K562 (cell line): ENCODE data around the gene PARD3B. TPM values are rescaled to one million over a fixed set of nuclear protein-coding genes. Genes with fewer than 3 reads are reported as not detected.

Experiments used
- ATAC-seq: fragments of 200-7000 bp; cut with Tn5 transposase; 3 replicates; pipeline ENCODE4 v1.9.1; 2020; ENCODE audit warnings: moderate library complexity
- BruUV-seq: library from RNA; stranded (reverse); fragments of 400-500 nt; replicated peaks from 2 replicates; lab custom pipeline; 2021; lab: Mats Ljungman, UMichigan
- CTCF ChIA-PET: fragments of 300-600 bp; formaldehyde crosslinking; extraction: SDS; loops from one replicate; lab custom pipeline; 2021; ENCODE audit warnings: low intra/inter-chr PET ratio; lab: Yijun Ruan, JAX
- POLR2A ChIA-PET: fragments of 300-600, 350-650 bp; sonication (Branson Sonifier 250); formaldehyde crosslinking; extraction: SDS; loops from one replicate; lab custom pipeline; 2021; ENCODE audit warnings: antibody characterized with exemption, inconsistent platforms; lab: Yijun Ruan, JAX
- DNase-seq, 4 experiments: peaks; one replicate each; pipeline versions ENCODE4 v3.0.0 to v3.0.0-alpha.2; 2011 to 2018; ENCODE audit warnings: low spot score in 3 of 4, mixed read lengths in 3 of 4; ENCODE audit errors: extremely low read depth in 1 of 4
- FAIRE-seq: peaks from 2 replicates; lab custom pipeline; 2011; peaks lifted over from hg19 to GRCh38; lab: Jason Lieb, UNC
- H2AFZ ChIP-seq: 2 replicates; pipeline ENCODE4 v1.6.0; 2011; ENCODE audit warnings: low read depth, low read length, control low read depth, inconsistent platforms
- H3K27ac ChIP-seq: fragments of 200-600 bp; 3 replicates; pipeline ENCODE4 v1.8.0; 2011; ENCODE audit warnings: low read depth, mild to moderate bottlenecking, control low read depth, inconsistent platforms, low read length, moderate library complexity, mixed read lengths; ENCODE audit errors: extremely low read depth
- H3K27me3 ChIP-seq, 2 experiments: fragments of 300-600 bp in 1 of 2; 2 replicates in 1 of 2; 3 replicates in 1 of 2; pipeline versions ENCODE4 v1.6.0 to v1.8.0; 2011; ENCODE audit warnings: inconsistent platforms in 2 of 2, low read length in 2 of 2, mild to moderate bottlenecking in 1 of 2, mixed read lengths in 1 of 2, moderate library complexity in 1 of 2; ENCODE audit not compliant: control insufficient read depth in 2 of 2, insufficient read depth in 2 of 2
- H3K36me3 ChIP-seq: fragments of 300-600 bp; 3 replicates; pipeline ENCODE4 v1.8.0; 2011; ENCODE audit warnings: mild to moderate bottlenecking, low read length, inconsistent platforms; ENCODE audit not compliant: control insufficient read depth, insufficient read depth
- H3K4me1 ChIP-seq, 2 experiments: fragments of 200-600 bp in 1 of 2; replicated peaks in 1 of 2; 2 replicates in 1 of 2; 3 replicates in 1 of 2; pipeline versions ENCODE4 v1.5.1 to v1.8.0; 2011; ENCODE audit warnings: inconsistent platforms in 2 of 2, low read length in 2 of 2, mild to moderate bottlenecking in 1 of 2, mixed read lengths in 1 of 2, moderate library complexity in 1 of 2; ENCODE audit not compliant: control insufficient read depth in 2 of 2, insufficient read depth in 2 of 2
- H3K4me2 ChIP-seq: 2 replicates; pipeline ENCODE4 v1.6.1; 2011; ENCODE audit warnings: low read length, control low read depth, inconsistent platforms, mixed read lengths; ENCODE audit not compliant: insufficient read depth
- H3K4me3 ChIP-seq: fragments of 200-600 bp; sonication (generic), shearing (Covaris generic); 2 replicates; pipeline ENCODE4 v1.5.1; 2016; ENCODE audit warnings: control low read depth, inconsistent platforms
- H3K79me2 ChIP-seq: fragments of 200-600 bp; 3 replicates; pipeline ENCODE4 v1.8.0; 2011; ENCODE audit warnings: low read length, inconsistent platforms; ENCODE audit not compliant: control insufficient read depth, insufficient read depth
- H3K9ac ChIP-seq, 2 experiments: 2 replicates each; pipeline versions ENCODE4 v1.6.0 to v1.6.1; 2011; ENCODE audit warnings: low read depth in 2 of 2, low read length in 2 of 2, control low read depth in 1 of 2, inconsistent platforms in 1 of 2, mild to moderate bottlenecking in 1 of 2, mixed read lengths in 1 of 2; ENCODE audit not compliant: insufficient read depth in 1 of 2
- H3K9me1 ChIP-seq: one replicate; pipeline ENCODE4 v1.6.0; 2011; ENCODE audit warnings: inconsistent platforms, mild to moderate bottlenecking, low read length, moderate library complexity; ENCODE audit not compliant: control insufficient read depth, insufficient read depth
- H3K9me3 ChIP-seq: replicated peaks from 2 replicates; pipeline ENCODE4 v1.5.1; 2011; ENCODE audit warnings: low read depth, low read length, inconsistent platforms; ENCODE audit not compliant: control insufficient read depth, insufficient read depth
- H4K20me1 ChIP-seq: replicated peaks from 2 replicates; pipeline ENCODE4 v1.6.1; 2011; ENCODE audit warnings: low read length, inconsistent platforms, mixed read lengths; ENCODE audit not compliant: control insufficient read depth, insufficient read depth
- CTBP1 ChIP-seq: fragments of 450-650 bp; IDR thresholded peaks from 2 replicates; pipeline ENCODE4 v1.6.1; 2016; ENCODE audit warnings: borderline replicate concordance
- ELF1 ChIP-seq: fragments of 200-800 bp; sonication (Bioruptor generic); IDR thresholded peaks from 2 replicates; pipeline ENCODE4 v1.6.1; 2016; ENCODE audit warnings: missing genetic modification characterization, missing compliant biosample characterization
- GATAD2B ChIP-seq: fragments of 450-650 bp; IDR thresholded peaks from 2 replicates; pipeline ENCODE4 v1.6.1; 2017; ENCODE audit warnings: mild to moderate bottlenecking, borderline replicate concordance
- POLR2A ChIP-seq: fragments of 450-650 bp; conservative IDR thresholded peaks from 2 replicates; pipeline ENCODE4 v1.6.1; 2016
- PRMT5 ChIP-seq: sonication (generic); formaldehyde crosslinking; IDR thresholded peaks from 2 replicates; pipeline ENCODE4 v1.5.0; 2020; ENCODE audit warnings: missing genetic modification reagents
- RBM15 ChIP-seq: fragments of 200-400 bp; formaldehyde crosslinking; IDR thresholded peaks from 2 replicates; pipeline ENCODE4 v1.6.1; 2018; ENCODE audit warnings: mild to moderate bottlenecking, low read length, moderate library complexity; ENCODE audit not compliant: insufficient read depth
- TFAM ChIP-seq: fragments of 250-450 bp; sonication (Bioruptor Pico); conservative IDR thresholded peaks from 2 replicates; pipeline ENCODE4 v1.5.0; 2021; ENCODE audit warnings: mild to moderate bottlenecking, moderate library complexity
- XRCC3 ChIP-seq: fragments of 450-650 bp; IDR thresholded peaks from 2 replicates; pipeline ENCODE4 v1.6.1; 2017; ENCODE audit warnings: mild to moderate bottlenecking, moderate library complexity
- ZNF280A ChIP-seq: fragments of 450-650 bp; IDR thresholded peaks from 2 replicates; pipeline ENCODE4 v1.6.1; 2018; ENCODE audit warnings: mild to moderate bottlenecking, low read depth; ENCODE audit not compliant: partially characterized antibody
- ZNF431 ChIP-seq: sonication (generic); formaldehyde crosslinking; IDR thresholded peaks from 2 replicates; pipeline ENCODE4 v1.8.0; 2022; ENCODE audit warnings: mild to moderate bottlenecking, missing genetic modification reagents
- WGBS: fragments of 100-300 bp; shearing (Covaris generic); methylation state at CpG from one replicate; pipeline ENCODE4 v1.1.6; 2016; ENCODE audit warnings: low coverage, mixed read lengths; ENCODE audit not compliant: insufficient coverage; ENCODE audit errors: missing lambda C conversion rate; 5-methylcytosine and 5-hydroxymethylcytosine counted together
- in situ Hi-C: fragments of 300-500 bp; cut with MboI; formaldehyde crosslinking; loops from 4 replicates; pipeline ENCODE4 v1.15.0; 2018; ENCODE audit warnings: inconsistent platforms, mixed read lengths
- intact Hi-C: fragments of 100-400 bp; cut with micrococcal nuclease; formaldehyde crosslinking; loops from 2 replicates; pipeline ENCODE4 v1.14.2; 2022
- polyA plus RNA-seq, 8 experiments: library from polyadenylated mRNA; depleted of rRNA in 4 of 8; stranded (reverse) in 5 of 8; unstranded in 3 of 8; fragments of >200 nt; fragmentation: Nextera tagmentation in 2 of 8; fragmentation: Illumina TruSeq in 1 of 8; extraction: Ambion mirVana in 2 of 8; extraction: Trizol in 1 of 8; gene quantifications; 2 replicates each; pipeline versions ENCODE4 v1.2.1 to v1.2.3, GENCODE V29; 2011 to 2014; ENCODE audit warnings: inconsistent platforms in 1 of 8, missing spikeins in 1 of 8
- total RNA-seq, 7 experiments: library from RNA; depleted of rRNA in 6 of 7; stranded (reverse); fragments of >200 nt in 6 of 7; fragmentation: Illumina TruSeq in 2 of 7; extraction: Trizol in 2 of 7; gene quantifications; 2 replicates each; pipeline versions ENCODE4 v1.2.1 to v1.2.3, GENCODE V29; 2011 to 2021; ENCODE audit warnings: low replicate concordance in 1 of 7

Gene PARD3B
- total and polyA plus RNA-seq, 9 of the 15 experiments (the other 6 are each of a cell fraction or from before 2014, with no cell fraction given): 0.15 to 3.0 (median 1.1) TPM

- H3K9ac ChIP-seq: no peak overlapping the region
- CTCF ChIA-PET: no interaction called here
- H3K9me1 ChIP-seq: no peaks in the 10 kb centered on the region
- no peak for TF ChIP-seq XRCC3
- no peak for TF ChIP-seq CTBP1
- no peak for TF ChIP-seq ELF1 (tag)
- TF ChIP-seq ZNF431 (CRISPR knock-in tag): no peak
- no peak for TF ChIP-seq POLR2A
- TF ChIP-seq ZNF280A: no peak
- TF ChIP-seq TFAM (CRISPR knock-in tag): no peak
- TF ChIP-seq GATAD2B: no peak
- no peak for TF ChIP-seq PRMT5 (CRISPR knock-in tag)
- no peak for TF ChIP-seq RBM15
- H4K20me1 ChIP-seq: no peaks in the 10 kb centered on the region
- under 1% methylated on average over 6 of the region's 6 CpGs for WGBS
- intact Hi-C loops (no loop called here), in situ Hi-C loops (no loop called here)
- no peak overlapping the region for H3K4me3 ChIP-seq
- no peak overlapping the region for H2AFZ ChIP-seq
- no peaks in the 10 kb centered on the region for H3K9me3 ChIP-seq
- no peak overlapping the region for H3K27ac ChIP-seq
- no peak overlapping the region for H3K4me2 ChIP-seq
- no peaks in the 10 kb centered on the region for H3K4me1 ChIP-seq
- H3K79me2 ChIP-seq: no peaks in the 10 kb centered on the region
- no peaks in the 10 kb centered on the region for H3K36me3 ChIP-seq
- no peaks in the 10 kb centered on the region; a peak in 1 of 5 replicates for H3K27me3 ChIP-seq
- FAIRE-seq (no peak), ATAC-seq (no peak), DNase-seq (no peak)
- POLR2A ChIA-PET: interaction anchor here (0.6 kb wide), 1 partner anchor 1233 kb away, joined by 3 read pairs; no protein-coding TSS in a partner anchor
- no TSS peak for BruUV-seq
These were observed 1016.2 kb downstream of the PARD3B start for GRCh38 chr2:205561441-205561840.
